CD4-positive, alpha-beta T cell (primary cell): ENCODE data around the gene SLC38A4. TPM values are rescaled to one million over a fixed set of nuclear protein-coding genes. Genes with fewer than 3 reads are reported as not detected.
"Not testable (repeated sequence)": the region's sequence is repeated elsewhere in the genome, so short reads cannot be mapped to it uniquely, and the experiment has no call there.

ENCODE experiments used
- ATAC-seq: fragments of 200-7000 bp; cut with Tn5 transposase; one replicate; pipeline ENCODE4 v1.10.0; 2022; ENCODE audit warnings: mild to moderate bottlenecking; ENCODE audit not compliant: poor library complexity
- CTCF ChIA-PET: fragments of 350-600 bp; sonication (Branson Sonifier 250); formaldehyde crosslinking; loops from one replicate; lab custom pipeline; 2021; ENCODE audit warnings: antibody characterized with exemption, inconsistent platforms; lab: Charles Lee
- POLR2A ChIA-PET: fragments of 350-600 bp; sonication (Branson Sonifier 250); formaldehyde crosslinking; loops from one replicate; lab custom pipeline; 2021; ENCODE audit warnings: antibody characterized with exemption, inconsistent platforms; lab: Charles Lee
- DNase-seq, 14 experiments: peaks; one replicate each; pipeline ENCODE4 v3.0.0-alpha.2; 2013 to 2020; ENCODE audit warnings: mixed read lengths in 2 of 14
- H3K27ac ChIP-seq, 2 donors: one replicate each; pipeline versions ENCODE4 v1.5.1 to v1.7.0; 2013; ENCODE audit warnings: low read length in 2 of 2, low read depth in 1 of 2, mild to moderate bottlenecking in 1 of 2
- H3K27me3 ChIP-seq, 2 experiments: 1 replicate in 1 of 2; 2 replicates in 1 of 2; pipeline versions ENCODE4 v1.6.1 to v1.7.0; 2013; ENCODE audit warnings: low read length in 2 of 2, control low read depth in 1 of 2, mild to moderate bottlenecking in 1 of 2, moderate library complexity in 1 of 2; ENCODE audit not compliant: insufficient read depth in 2 of 2, control insufficient read depth in 1 of 2
- H3K36me3 ChIP-seq: one replicate; pipeline ENCODE4 v1.6.1; 2013; ENCODE audit warnings: low read length, control low read depth; ENCODE audit not compliant: insufficient read depth
- H3K4me1 ChIP-seq: one replicate; pipeline ENCODE4 v1.6.1; 2013; ENCODE audit warnings: low read length, control low read depth; ENCODE audit not compliant: insufficient read depth
- H3K4me3 ChIP-seq: one replicate; pipeline ENCODE4 v1.5.1; 2013; ENCODE audit warnings: mild to moderate bottlenecking, low read length, moderate library complexity
- H3K9me3 ChIP-seq, 2 experiments: 1 replicate in 1 of 2; 2 replicates in 1 of 2; pipeline versions ENCODE4 v1.6.1 to v1.7.0; 2013; ENCODE audit warnings: low read length in 2 of 2, mild to moderate bottlenecking in 2 of 2, control low read depth in 1 of 2, moderate library complexity in 1 of 2; ENCODE audit not compliant: control insufficient read depth in 1 of 2, insufficient read depth in 1 of 2
- H3K27ac Mint-ChIP-seq: one replicate; pipeline ENCODE4 v1.8.0; 2020; ENCODE audit warnings: mixed read lengths
- H3K27me3 Mint-ChIP-seq: one replicate; pipeline ENCODE4 v1.8.0; 2021; ENCODE audit warnings: mixed read lengths
- H3K36me3 Mint-ChIP-seq: one replicate; pipeline ENCODE4 v1.8.0; 2021; ENCODE audit warnings: low read depth, mixed read lengths
- H3K4me1 Mint-ChIP-seq: one replicate; pipeline ENCODE4 v1.8.0; 2021; ENCODE audit warnings: low read depth, mixed read lengths
- H3K4me3 Mint-ChIP-seq: one replicate; pipeline ENCODE4 v1.8.0; 2020; ENCODE audit warnings: mild to moderate bottlenecking, mixed read lengths
- H3K9me3 Mint-ChIP-seq: one replicate; pipeline ENCODE4 v1.8.0; 2020; ENCODE audit warnings: mixed read lengths
- CTCF ChIP-seq: fragments of 200-600 bp; IDR thresholded peaks from one replicate; pipeline ENCODE4 v1.8.0; 2022; ENCODE audit warnings: antibody characterized with exemption, mild to moderate bottlenecking
- intact Hi-C, 2 experiments: fragments of 100-400 bp; cut with DNase I in 1 of 2; cut with micrococcal nuclease in 1 of 2; formaldehyde crosslinking; loops; one replicate each; pipeline versions ENCODE4 v1.15.1 to v1.9.0; 2023 to 2025; cut with DNase I, micrococcal nuclease
- total RNA-seq, 174 experiments: library from RNA in 2 of 174; stranded (reverse) in 2 of 174; gene quantifications; one replicate each; pipeline ENCODE4 v1.2.3 and lab custom pipeline; 2021 to 2026

The SLC38A4 gene
- total RNA-seq, 2 experiments from 2014 or later, result not detected

DNA sequence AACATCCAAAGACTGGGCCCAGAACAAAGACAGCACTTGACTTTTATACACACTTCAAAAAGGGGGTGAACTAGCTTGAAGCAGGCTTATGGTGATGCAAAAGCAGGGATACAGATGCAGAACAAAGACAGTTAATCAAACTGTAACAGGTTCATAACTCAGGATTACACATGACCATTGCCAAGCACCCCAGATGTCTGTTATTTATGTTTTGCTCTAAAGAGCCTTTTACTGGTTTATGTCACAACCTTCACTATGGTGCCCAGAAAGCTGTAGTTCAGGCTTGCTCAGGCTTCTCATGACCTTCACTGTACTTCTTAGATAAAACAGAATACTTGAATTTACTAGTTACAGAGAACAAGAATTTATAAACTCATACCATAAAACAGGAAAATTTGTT is 31.7 kb upstream of the SLC38A4 start:
- Histone ChIP-seq H3K9me3 (peaks cover 0 to 15% of the 10 kb centered on the region in 2 experiments), H3K27me3 (no peaks in the 10 kb centered on the region), H3K27ac (no peak overlapping the region), H3K4me1 (no peaks in the 10 kb centered on the region), H3K36me3 (no peaks in the 10 kb centered on the region), H3K4me3 (no peak overlapping the region)
- DNase-seq (no peak), ATAC-seq (no peak)
- intact Hi-C loops, result no loop called here
- CTCF ChIA-PET, result no interaction called here
- no peak overlapping the region for H3K4me3 Mint-ChIP-seq
- POLR2A ChIA-PET, result no interaction called here
- H3K9me3 Mint-ChIP-seq, result peaks cover 11% of the 10 kb centered on the region
- no peak for TF ChIP-seq CTCF
- H3K27me3 Mint-ChIP-seq, result no peaks in the 10 kb centered on the region
- no peaks in the 10 kb centered on the region for H3K4me1 Mint-ChIP-seq
- no peak overlapping the region for H3K27ac Mint-ChIP-seq
- H3K36me3 Mint-ChIP-seq, result peaks cover 4% of the 10 kb centered on the region

- TF ChIP-seq CTCF, result no peak
- Mint-ChIP-seq H3K27me3 (peaks cover 7% of the 10 kb centered on the region), H3K9me3 (peaks cover 7% of the 10 kb centered on the region), H3K4me3 (no peak overlapping the region), H3K27ac (no peak overlapping the region), H3K4me1 (no peaks in the 10 kb centered on the region), H3K36me3 (peaks cover 4% of the 10 kb centered on the region)
- Histone ChIP-seq H3K27me3 (no peaks in the 10 kb centered on the region), H3K9me3 (peaks cover 0 to 15% of the 10 kb centered on the region in 2 experiments), H3K4me1 (no peaks in the 10 kb centered on the region), H3K27ac (no peak overlapping the region), H3K36me3 (no peaks in the 10 kb centered on the region), H3K4me3 (no peak overlapping the region)
- ATAC-seq (no peak), DNase-seq (no peak)
- ChIA-PET POLR2A (no interaction called here), CTCF (no interaction called here)
- intact Hi-C loops, result no loop called here
These were observed 30.0 kb upstream of the SLC38A4 start for GRCh38 chr12:46855760-46856159.

DNA sequence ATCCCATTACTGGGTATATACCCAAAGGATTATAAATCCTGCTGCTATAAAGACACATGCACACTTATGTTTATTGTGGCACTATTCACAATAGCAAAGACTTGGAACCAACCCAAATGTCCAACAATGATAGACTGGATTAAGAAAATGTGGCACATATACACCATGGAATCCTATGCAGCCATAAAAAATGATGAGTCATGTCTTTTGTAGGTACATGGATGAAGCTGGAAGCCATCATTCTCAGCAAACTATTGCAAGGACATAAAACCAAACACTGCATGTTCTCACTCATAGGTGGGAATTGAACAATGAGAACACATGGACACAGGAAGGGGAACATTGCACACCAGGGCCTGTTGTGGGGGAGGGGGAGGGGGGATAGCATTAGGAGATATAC is 28.4 kb upstream of the SLC38A4 start:
- H3K9me3 Mint-ChIP-seq, CTCF ChIA-PET: not testable (repeated sequence)

GRCh38 chr12:46848792-46849191 is 23.0 kb upstream of the SLC38A4 start:
- H3K27ac Mint-ChIP-seq, H3K36me3 Mint-ChIP-seq, ATAC-seq, CTCF ChIA-PET, H3K9me3 Mint-ChIP-seq, H3K27ac ChIP-seq, H3K4me1 Mint-ChIP-seq, H3K4me3 ChIP-seq, DNase-seq, intact Hi-C loops, H3K9me3 ChIP-seq, H3K36me3 ChIP-seq, H3K27me3 ChIP-seq, H3K4me3 Mint-ChIP-seq, H3K4me1 ChIP-seq, POLR2A ChIA-PET: not testable (repeated sequence)
- H3K27me3 Mint-ChIP-seq, result peaks cover 20% of the 10 kb centered on the region

More for the DNA sequence above, 28.4 kb upstream of the SLC38A4 start:
- H3K27me3 Mint-ChIP-seq, result peaks cover 11% of the 10 kb centered on the region
- H3K4me3 Mint-ChIP-seq, ATAC-seq, H3K4me1 ChIP-seq, H3K27me3 ChIP-seq, H3K27ac ChIP-seq, H3K4me3 ChIP-seq, H3K27ac Mint-ChIP-seq, POLR2A ChIA-PET, H3K36me3 ChIP-seq, DNase-seq, intact Hi-C loops, H3K4me1 Mint-ChIP-seq, H3K36me3 Mint-ChIP-seq: not testable (repeated sequence)
- peaks cover 0 to 15% of the 10 kb centered on the region in 2 experiments for H3K9me3 ChIP-seq
